Naive B cell (primary cell): ENCODE data around the gene RRAGB. TPM values are rescaled to one million over a fixed set of nuclear protein-coding genes. Genes with fewer than 3 reads are reported as not detected.
A peak's percentile ranks its signal among the peaks of the same experiment; 100 is the strongest.

ENCODE experiments used
- ATAC-seq, 2 donors: fragments of 150-1000 bp; cut with Tn5 transposase; 2 replicates each; pipeline ENCODE4 v1.10.0; 2021; ENCODE audit warnings: low read depth in 2 of 2, mild to moderate bottlenecking in 2 of 2, moderate library complexity in 2 of 2
- DNase-seq: peaks from one replicate; pipeline ENCODE4 v3.0.0; 2022
- H3K27ac Mint-ChIP-seq, 6 donors: one replicate each; pipeline ENCODE4 v1.8.0; 2020 to 2022; ENCODE audit warnings: mild to moderate bottlenecking in 6 of 6, mixed read lengths in 6 of 6, moderate library complexity in 5 of 6, inconsistent platforms in 2 of 6
- H3K27me3 Mint-ChIP-seq, 3 donors: one replicate each; pipeline ENCODE4 v1.8.0; 2021 to 2022; ENCODE audit warnings: mixed read lengths in 3 of 3, mild to moderate bottlenecking in 1 of 3
- H3K36me3 Mint-ChIP-seq, 2 donors: one replicate each; pipeline ENCODE4 v1.8.0; 2020 to 2022; ENCODE audit warnings: mixed read lengths in 2 of 2, inconsistent platforms in 1 of 2, mild to moderate bottlenecking in 1 of 2
- H3K4me1 Mint-ChIP-seq, 3 donors: one replicate each; pipeline ENCODE4 v1.8.0; 2020 to 2022; ENCODE audit warnings: mixed read lengths in 3 of 3, inconsistent platforms in 1 of 3, mild to moderate bottlenecking in 1 of 3, moderate library complexity in 1 of 3
- H3K4me3 Mint-ChIP-seq, 8 donors: one replicate each; pipeline ENCODE4 v1.8.0; 2020 to 2022; ENCODE audit warnings: mild to moderate bottlenecking in 8 of 8, mixed read lengths in 8 of 8, moderate library complexity in 8 of 8, inconsistent platforms in 2 of 8
- H3K9me3 Mint-ChIP-seq, 7 donors: one replicate each; pipeline ENCODE4 v1.8.0; 2020 to 2022; ENCODE audit warnings: mixed read lengths in 7 of 7, mild to moderate bottlenecking in 5 of 7, inconsistent platforms in 2 of 7, moderate library complexity in 1 of 7
- polyA plus RNA-seq, 6 donors: library from polyadenylated mRNA; unstranded; fragments of 300-500 nt; fragmentation: Illumina TruSeq; gene quantifications; one replicate each; pipeline ENCODE4 v1.2.3, GENCODE V29; 2021; ENCODE audit warnings: low read depth in 6 of 6

The RRAGB gene
- polyA plus RNA-seq, 6 donors from 2014 or later: 11.9 to 33.1 (median 18.5) TPM

- H3K9me3 Mint-ChIP-seq: peaks cover 0 to 4% (median 0%) of the 10 kb centered on the region in 7 donors
- H3K27me3 Mint-ChIP-seq: no peaks in the 10 kb centered on the region
- ATAC-seq: no peak
These were observed 69.5 kb downstream of the RRAGB start for GRCh38 chrX:55787063-55787462.

GRCh38 chrX:55787727-55788126 lies 70.2 kb downstream of the RRAGB start:
- H3K4me3 Mint-ChIP-seq: peak overlapping the region in 1 of 8 donors; percentile 14
- H3K27me3 Mint-ChIP-seq: peaks cover 0 to 4% (median 0%) of the 10 kb centered on the region in 3 donors
- no peak for ATAC-seq
- H3K9me3 Mint-ChIP-seq: peaks cover 0 to 4% (median 0%) of the 10 kb centered on the region in 7 donors
- no peak overlapping the region for H3K27ac Mint-ChIP-seq
- no peak for DNase-seq
- peaks cover 4 to 14% of the 10 kb centered on the region in 2 donors for H3K36me3 Mint-ChIP-seq
- H3K4me1 Mint-ChIP-seq: peaks cover 3 to 6% (median 3%) of the 10 kb centered on the region in 3 donors

More at GRCh38 chrX:55787063-55787462, 69.5 kb downstream of the RRAGB start:
- DNase-seq: no peak
- peaks cover 3 to 6% (median 3%) of the 10 kb centered on the region in 3 donors for H3K4me1 Mint-ChIP-seq
- no peak overlapping the region for H3K27ac Mint-ChIP-seq
- H3K4me3 Mint-ChIP-seq: no peak overlapping the region
- H3K36me3 Mint-ChIP-seq: peaks cover 4 to 14% of the 10 kb centered on the region in 2 donors

- Mint-ChIP-seq H3K4me3 (no peak overlapping the region), H3K36me3 (peaks cover 0 to 7% of the 10 kb centered on the region in 2 donors), H3K27ac (peak overlapping the region in 5 of 6 donors; percentile 3 to 86 (median 51)), H3K9me3 (no peaks in the 10 kb centered on the region), H3K4me1 (peaks cover 6 to 14% (median 12%) of the 10 kb centered on the region in 3 donors), H3K27me3 (peaks cover 0 to 6% (median 0%) of the 10 kb centered on the region in 3 donors)
- DNase-seq: peak; percentile 18
- ATAC-seq: peak; percentile 91 to 96
These were observed 76.9 kb downstream of the RRAGB start for GRCh38 chrX:55794405-55794804.

- no peaks in the 10 kb centered on the region for H3K9me3 Mint-ChIP-seq
- ATAC-seq (no peak), DNase-seq (no peak)
- peaks cover 6 to 14% (median 12%) of the 10 kb centered on the region in 3 donors for H3K4me1 Mint-ChIP-seq
- H3K36me3 Mint-ChIP-seq: peaks cover 0 to 7% of the 10 kb centered on the region in 2 donors
- no peak overlapping the region for H3K4me3 Mint-ChIP-seq
- peaks cover 0 to 6% (median 0%) of the 10 kb centered on the region in 3 donors for H3K27me3 Mint-ChIP-seq
- H3K27ac Mint-ChIP-seq: no peak overlapping the region
These were observed 78.9 kb downstream of the RRAGB start for GRCh38 chrX:55796496-55796895.

- H3K36me3 Mint-ChIP-seq: peaks cover 0 to 7% of the 10 kb centered on the region in 2 donors
- no peaks in the 10 kb centered on the region for H3K27me3 Mint-ChIP-seq
- peaks cover 0 to 3% (median 0%) of the 10 kb centered on the region in 7 donors for H3K9me3 Mint-ChIP-seq
- H3K4me3 Mint-ChIP-seq: no peak overlapping the region
- ATAC-seq (no peak), DNase-seq (no peak)
- H3K4me1 Mint-ChIP-seq: peaks cover 2 to 5% (median 4%) of the 10 kb centered on the region in 3 donors
- H3K27ac Mint-ChIP-seq: peak overlapping the region in 2 of 6 donors; percentile 2 to 4
These were observed 84.3 kb downstream of the RRAGB start for GRCh38 chrX:55801811-55802210.

Other genes with a start within 250 kb of the RRAGB start
- gene USP51, start 227.9 kb upstream of the RRAGB start, polyA plus RNA-seq: 1 to 10 TPM in 1 of 6 donors, under 1 TPM in 4, not detected in 1; 0.41 to 1.3 (median 0.68) TPM
- gene FOXR2, start 94.3 kb upstream of the RRAGB start, polyA plus RNA-seq: not detected